ENCODE data around the gene LPCAT2. TPM values are rescaled to one million over a fixed set of nuclear protein-coding genes. Genes with fewer than 3 reads are reported as not detected.

LPCAT2 gene
- total RNA-seq, 6 donors from 2014 or later = 14.4 to 33.9 (median 26.9) TPM

- no peak for DNase-seq
- H3K36me3 ChIP-seq = no peaks in the 10 kb centered on the region
- WGBS, 2 donors = 75 to 82% methylated on average over 9 of the region's 9 CpGs
These were observed 57.7 kb downstream of the LPCAT2 start, which contains the start of gene CAPNS2 for GRCh38 chr16:55566432-55567175. Gene CAPNS2, plus strand, starts transcription at chr16:55566684. Its CDS starts 73 bp downstream, at chr16:55566757.

DNA sequence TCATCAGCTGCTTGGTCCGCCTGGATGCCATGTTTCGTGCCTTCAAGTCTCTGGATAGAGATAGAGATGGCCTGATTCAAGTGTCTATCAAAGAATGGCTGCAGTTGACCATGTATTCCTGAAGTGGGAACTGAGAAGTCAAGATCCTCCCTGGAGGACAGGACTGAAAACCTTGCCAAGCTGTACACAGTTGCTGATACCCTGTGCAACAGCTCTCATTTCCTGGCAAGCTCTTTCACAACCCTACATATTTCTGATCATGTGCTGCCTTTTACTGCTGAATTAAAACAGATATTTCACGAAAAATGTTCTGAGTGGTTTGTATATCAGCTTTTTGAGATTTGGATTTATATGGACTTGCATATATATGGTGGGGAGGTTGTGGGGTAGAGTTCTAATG, 58.5 kb downstream of the LPCAT2 start:
- H3K27me3 ChIP-seq = no peaks in the 10 kb centered on the region
- no peaks in the 10 kb centered on the region for H3K36me3 ChIP-seq
- DNase-seq (peak in 1 of 2 donors; percentile 56), ATAC-seq (ENCODE audit: low FRiP score in 2 of 2) (peak; percentile 51 to 76)
- H3K9me3 ChIP-seq = no peaks in the 10 kb centered on the region
- H3K4me1 ChIP-seq = peaks cover 7 to 20% (median 16%) of the 10 kb centered on the region in 4 donors
- 64 to 66% methylated on average over 3 of the region's 3 CpGs for WGBS, 2 donors
- H3K4me3 ChIP-seq = no peak overlapping the region
- TF ChIP-seq EP300 (IDR thresholded peaks at IDR 0.05) (no peak), POLR2AphosphoS5 (IDR thresholded peaks at IDR 0.05) (no peak), POLR2A (IDR thresholded peaks at IDR 0.05) (no peak)
- TF ChIP-seq, protein P1, sequence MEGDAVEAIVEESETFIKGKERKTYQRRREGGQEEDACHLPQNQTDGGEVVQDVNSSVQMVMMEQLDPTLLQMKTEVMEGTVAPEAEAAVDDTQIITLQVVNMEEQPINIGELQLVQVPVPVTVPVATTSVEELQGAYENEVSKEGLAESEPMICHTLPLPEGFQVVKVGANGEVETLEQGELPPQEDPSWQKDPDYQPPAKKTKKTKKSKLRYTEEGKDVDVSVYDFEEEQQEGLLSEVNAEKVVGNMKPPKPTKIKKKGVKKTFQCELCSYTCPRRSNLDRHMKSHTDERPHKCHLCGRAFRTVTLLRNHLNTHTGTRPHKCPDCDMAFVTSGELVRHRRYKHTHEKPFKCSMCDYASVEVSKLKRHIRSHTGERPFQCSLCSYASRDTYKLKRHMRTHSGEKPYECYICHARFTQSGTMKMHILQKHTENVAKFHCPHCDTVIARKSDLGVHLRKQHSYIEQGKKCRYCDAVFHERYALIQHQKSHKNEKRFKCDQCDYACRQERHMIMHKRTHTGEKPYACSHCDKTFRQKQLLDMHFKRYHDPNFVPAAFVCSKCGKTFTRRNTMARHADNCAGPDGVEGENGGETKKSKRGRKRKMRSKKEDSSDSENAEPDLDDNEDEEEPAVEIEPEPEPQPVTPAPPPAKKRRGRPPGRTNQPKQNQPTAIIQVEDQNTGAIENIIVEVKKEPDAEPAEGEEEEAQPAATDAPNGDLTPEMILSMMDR (IDR thresholded peaks at IDR 0.05) = no peak
- H3K27ac ChIP-seq = no peak overlapping the region

More at GRCh38 chr16:55566432-55567175, 57.7 kb downstream of the LPCAT2 start, which contains the start of gene CAPNS2:
- H3K4me1 ChIP-seq = peaks cover 7 to 20% (median 16%) of the 10 kb centered on the region in 4 donors
- H3K4me3 ChIP-seq = no peak within 1 kb of the TSS
- TF ChIP-seq, protein P1 (IDR thresholded peaks at IDR 0.05) = no peak
- TF ChIP-seq EP300 (IDR thresholded peaks at IDR 0.05) = no peak
- TF ChIP-seq POLR2AphosphoS5 (IDR thresholded peaks at IDR 0.05) = no peak
- no peak for TF ChIP-seq POLR2A (IDR thresholded peaks at IDR 0.05)
- no peak for ATAC-seq (ENCODE audit: low FRiP score in 2 of 2)
- H3K27me3 ChIP-seq = no peaks in the 10 kb centered on the region
- H3K9me3 ChIP-seq = no peaks in the 10 kb centered on the region
- H3K27ac ChIP-seq = no peak within 1 kb of the TSS

GRCh38 chr16:55568207-55568606, 59.3 kb downstream of the LPCAT2 start:
- H3K27ac ChIP-seq = no peak overlapping the region
- no peak overlapping the region for H3K4me3 ChIP-seq
- WGBS, 2 donors = 50 to 55% methylated on average over 3 of the region's 3 CpGs
- no peaks in the 10 kb centered on the region for H3K36me3 ChIP-seq
- H3K9me3 ChIP-seq = no peaks in the 10 kb centered on the region
- ATAC-seq (ENCODE audit: low FRiP score in 2 of 2) = no peak
- H3K27me3 ChIP-seq = no peaks in the 10 kb centered on the region
- TF ChIP-seq POLR2AphosphoS5 (IDR thresholded peaks at IDR 0.05) (no peak), POLR2A (IDR thresholded peaks at IDR 0.05) (no peak), EP300 (IDR thresholded peaks at IDR 0.05) (no peak)
- TF ChIP-seq, protein P1 (IDR thresholded peaks at IDR 0.05) = no peak
- no peak for DNase-seq
- peaks cover 7 to 20% (median 16%) of the 10 kb centered on the region in 4 donors for H3K4me1 ChIP-seq

GRCh38 chr16:55569025-55569424, 60.2 kb downstream of the LPCAT2 start:
- Histone ChIP-seq H3K4me1 (peaks cover 7 to 20% (median 16%) of the 10 kb centered on the region in 4 donors), H3K27me3 (no peaks in the 10 kb centered on the region), H3K27ac (no peak overlapping the region), H3K9me3 (no peaks in the 10 kb centered on the region), H3K4me3 (no peak overlapping the region), H3K36me3 (no peaks in the 10 kb centered on the region)
- DNase-seq (no peak), ATAC-seq (ENCODE audit: low FRiP score in 2 of 2) (peak in 1 of 2 donors; percentile 44)
- 16 to 33% methylated on average over 1 of the region's 1 CpG for WGBS, 2 donors
- TF ChIP-seq POLR2AphosphoS5 (IDR thresholded peaks at IDR 0.05) (no peak), POLR2A (IDR thresholded peaks at IDR 0.05) (no peak), EP300 (IDR thresholded peaks at IDR 0.05) (no peak)
- TF ChIP-seq, protein P1 (IDR thresholded peaks at IDR 0.05) = no peak
